ENCODE results near the gene GJB2. TPM values are rescaled to one million over a fixed set of nuclear protein-coding genes. Genes with fewer than 3 reads are reported as not detected.

The GJB2 gene
- total RNA-seq: 6.1 and 10.3 TPM in 2 replicates
- 5.9 and 11.1 TPM in 2 replicates for polyA plus RNA-seq

GRCh38 chr13:20192836-20193161 lies at the start of gene GJB2:
Gene GJB2, minus strand, starts transcription at chr13:20192938. Its CDS starts 3,357 bp downstream, at chr13:20189581.
- no peak for TF ChIP-seq EZH2phosphoT487 (IDR thresholded peaks at IDR 0.05; ENCODE audit: low read depth, severe bottlenecking, unreplicated experiment)
- no peak for TF ChIP-seq EZH2 (IDR thresholded peaks at IDR 0.05; ENCODE audit: borderline replicate concordance)
- TF ChIP-seq, protein P1, sequence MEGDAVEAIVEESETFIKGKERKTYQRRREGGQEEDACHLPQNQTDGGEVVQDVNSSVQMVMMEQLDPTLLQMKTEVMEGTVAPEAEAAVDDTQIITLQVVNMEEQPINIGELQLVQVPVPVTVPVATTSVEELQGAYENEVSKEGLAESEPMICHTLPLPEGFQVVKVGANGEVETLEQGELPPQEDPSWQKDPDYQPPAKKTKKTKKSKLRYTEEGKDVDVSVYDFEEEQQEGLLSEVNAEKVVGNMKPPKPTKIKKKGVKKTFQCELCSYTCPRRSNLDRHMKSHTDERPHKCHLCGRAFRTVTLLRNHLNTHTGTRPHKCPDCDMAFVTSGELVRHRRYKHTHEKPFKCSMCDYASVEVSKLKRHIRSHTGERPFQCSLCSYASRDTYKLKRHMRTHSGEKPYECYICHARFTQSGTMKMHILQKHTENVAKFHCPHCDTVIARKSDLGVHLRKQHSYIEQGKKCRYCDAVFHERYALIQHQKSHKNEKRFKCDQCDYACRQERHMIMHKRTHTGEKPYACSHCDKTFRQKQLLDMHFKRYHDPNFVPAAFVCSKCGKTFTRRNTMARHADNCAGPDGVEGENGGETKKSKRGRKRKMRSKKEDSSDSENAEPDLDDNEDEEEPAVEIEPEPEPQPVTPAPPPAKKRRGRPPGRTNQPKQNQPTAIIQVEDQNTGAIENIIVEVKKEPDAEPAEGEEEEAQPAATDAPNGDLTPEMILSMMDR (IDR thresholded peaks at IDR 0.05; ENCODE audit: poor library complexity): no peak
- peak within 1 kb of the TSS; percentile 98 for H3K4me2 ChIP-seq
- no peaks in the 10 kb centered on the region for H3K9me3 ChIP-seq (ENCODE audit: low read depth)
- peaks cover 54% of the 10 kb centered on the region for H3K27me3 ChIP-seq
- WGBS (ENCODE audit: low lambda C conversion rate, missing lambda C conversion rate): no CpG with 5 or more reads among the region's 39 CpGs
- no peaks in the 10 kb centered on the region for H3K9me2 ChIP-seq (replicated peaks; ENCODE audit: insufficient read depth)
- DNase-seq (ENCODE audit: low spot score): peak; percentile 49
- no peaks in the 10 kb centered on the region for H3K36me3 ChIP-seq (replicated peaks; ENCODE audit: insufficient read depth, low read depth)
- H3K79me2 ChIP-seq: no peaks in the 10 kb centered on the region
- peaks cover 13% of the 10 kb centered on the region for H3K4me1 ChIP-seq (ENCODE audit: insufficient read depth)
- no peak within 1 kb of the TSS for H3K27ac ChIP-seq
- H4K20me1 ChIP-seq (ENCODE audit: insufficient read depth, poor library complexity, severe bottlenecking): no peaks in the 10 kb centered on the region
- H3K4me3 ChIP-seq: peak within 1 kb of the TSS; percentile 46
- H2AFZ ChIP-seq: peak within 1 kb of the TSS; percentile 96

- no peaks in the 10 kb centered on the region for H3K4me1 ChIP-seq (ENCODE audit: insufficient read depth)
- no peak for DNase-seq (ENCODE audit: low spot score)
- H3K79me2 ChIP-seq: no peaks in the 10 kb centered on the region
- WGBS (ENCODE audit: low lambda C conversion rate, missing lambda C conversion rate): 77% methylated on average over 2 of the region's 2 CpGs
- no peaks in the 10 kb centered on the region for H3K9me2 ChIP-seq (replicated peaks; ENCODE audit: insufficient read depth)
- TF ChIP-seq EZH2 (IDR thresholded peaks at IDR 0.05; ENCODE audit: borderline replicate concordance) (no peak), EZH2phosphoT487 (IDR thresholded peaks at IDR 0.05; ENCODE audit: low read depth, severe bottlenecking, unreplicated experiment) (no peak)
- TF ChIP-seq, protein P1 (IDR thresholded peaks at IDR 0.05; ENCODE audit: poor library complexity): no peak
- H3K9me3 ChIP-seq (ENCODE audit: low read depth): no peaks in the 10 kb centered on the region
- H4K20me1 ChIP-seq (ENCODE audit: insufficient read depth, poor library complexity, severe bottlenecking): no peaks in the 10 kb centered on the region
- no peak overlapping the region for H3K27ac ChIP-seq
- no peaks in the 10 kb centered on the region for H3K36me3 ChIP-seq (replicated peaks; ENCODE audit: insufficient read depth, low read depth)
- H3K4me2 ChIP-seq: no peak overlapping the region
- H2AFZ ChIP-seq: no peak overlapping the region
- H3K27me3 ChIP-seq: no peaks in the 10 kb centered on the region
- no peak overlapping the region for H3K4me3 ChIP-seq
Observed at GRCh38 chr13:20241593-20241992, 48.9 kb upstream of the GJB2 start.

DNA sequence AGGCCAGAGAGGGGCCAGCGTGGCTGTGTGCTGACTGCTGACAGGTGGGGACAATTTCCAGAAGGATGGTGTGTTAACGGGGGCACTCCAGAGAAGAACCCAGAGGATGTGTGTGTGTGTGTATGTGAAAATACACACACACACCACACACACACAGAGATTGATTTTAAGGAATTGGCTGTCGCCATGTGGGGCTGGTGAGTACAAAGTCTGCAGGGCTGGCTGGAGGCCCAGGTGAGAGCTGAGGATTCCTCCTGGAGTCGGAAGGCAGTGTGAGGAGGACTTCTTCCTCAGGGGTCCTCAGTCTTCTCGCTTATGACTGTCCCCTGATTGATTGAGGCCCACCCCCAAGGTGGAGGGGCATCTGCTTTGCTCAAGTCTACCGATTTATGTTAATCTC lies 47.0 kb upstream of the GJB2 start:
- DNase-seq (ENCODE audit: low spot score): no peak
- WGBS (ENCODE audit: low lambda C conversion rate, missing lambda C conversion rate): 83% methylated on average over 6 of the region's 6 CpGs
- no peak overlapping the region for H3K27ac ChIP-seq

More for the DNA sequence above, 47.0 kb upstream of the GJB2 start:
- no peaks in the 10 kb centered on the region for H3K79me2 ChIP-seq
- H3K4me1 ChIP-seq (ENCODE audit: insufficient read depth): no peaks in the 10 kb centered on the region
- H3K9me3 ChIP-seq (ENCODE audit: low read depth): no peaks in the 10 kb centered on the region
- H4K20me1 ChIP-seq (ENCODE audit: insufficient read depth, poor library complexity, severe bottlenecking): no peaks in the 10 kb centered on the region
- H3K36me3 ChIP-seq (replicated peaks; ENCODE audit: insufficient read depth, low read depth): no peaks in the 10 kb centered on the region
- H3K9me2 ChIP-seq (replicated peaks; ENCODE audit: insufficient read depth): no peaks in the 10 kb centered on the region
- H2AFZ ChIP-seq: no peak overlapping the region
- no peak overlapping the region for H3K4me2 ChIP-seq
- H3K27me3 ChIP-seq: peaks cover 3% of the 10 kb centered on the region
- no peak for TF ChIP-seq EZH2 (IDR thresholded peaks at IDR 0.05; ENCODE audit: borderline replicate concordance)
- no peak for TF ChIP-seq EZH2phosphoT487 (IDR thresholded peaks at IDR 0.05; ENCODE audit: low read depth, severe bottlenecking, unreplicated experiment)
- TF ChIP-seq, protein P1 (IDR thresholded peaks at IDR 0.05; ENCODE audit: poor library complexity): no peak
- H3K4me3 ChIP-seq: no peak overlapping the region

Measured in hepatocyte (in vitro differentiated cells).